Fibroblast of mammary gland (primary cell): ENCODE measurements around the gene HIVEP2.

Source experiments
- DNase-seq: peaks from one replicate; pipeline ENCODE4 v3.0.0-alpha.2; 2010; ENCODE audit warnings: low read depth
- H3K4me3 ChIP-seq: 2 replicates; pipeline ENCODE4 v1.5.1; 2011; ENCODE audit warnings: low read depth, mild to moderate bottlenecking, low read length, moderate library complexity; ENCODE audit not compliant: control insufficient read depth
- TF ChIP-seq, protein P1 (sequence below): conservative IDR thresholded peaks from 2 replicates; pipeline ENCODE4 v1.5.1; 2011; ENCODE audit warnings: low read depth, low read length, inconsistent platforms; ENCODE audit not compliant: control insufficient read depth, insufficient read depth

The HIVEP2 gene

GRCh38 chr6:142758629-142759025 is 186.3 kb downstream of the HIVEP2 start:
- H3K4me3 ChIP-seq, result no peak overlapping the region
- TF ChIP-seq, protein P1, sequence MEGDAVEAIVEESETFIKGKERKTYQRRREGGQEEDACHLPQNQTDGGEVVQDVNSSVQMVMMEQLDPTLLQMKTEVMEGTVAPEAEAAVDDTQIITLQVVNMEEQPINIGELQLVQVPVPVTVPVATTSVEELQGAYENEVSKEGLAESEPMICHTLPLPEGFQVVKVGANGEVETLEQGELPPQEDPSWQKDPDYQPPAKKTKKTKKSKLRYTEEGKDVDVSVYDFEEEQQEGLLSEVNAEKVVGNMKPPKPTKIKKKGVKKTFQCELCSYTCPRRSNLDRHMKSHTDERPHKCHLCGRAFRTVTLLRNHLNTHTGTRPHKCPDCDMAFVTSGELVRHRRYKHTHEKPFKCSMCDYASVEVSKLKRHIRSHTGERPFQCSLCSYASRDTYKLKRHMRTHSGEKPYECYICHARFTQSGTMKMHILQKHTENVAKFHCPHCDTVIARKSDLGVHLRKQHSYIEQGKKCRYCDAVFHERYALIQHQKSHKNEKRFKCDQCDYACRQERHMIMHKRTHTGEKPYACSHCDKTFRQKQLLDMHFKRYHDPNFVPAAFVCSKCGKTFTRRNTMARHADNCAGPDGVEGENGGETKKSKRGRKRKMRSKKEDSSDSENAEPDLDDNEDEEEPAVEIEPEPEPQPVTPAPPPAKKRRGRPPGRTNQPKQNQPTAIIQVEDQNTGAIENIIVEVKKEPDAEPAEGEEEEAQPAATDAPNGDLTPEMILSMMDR, result no peak
- no peak for DNase-seq

DNA sequence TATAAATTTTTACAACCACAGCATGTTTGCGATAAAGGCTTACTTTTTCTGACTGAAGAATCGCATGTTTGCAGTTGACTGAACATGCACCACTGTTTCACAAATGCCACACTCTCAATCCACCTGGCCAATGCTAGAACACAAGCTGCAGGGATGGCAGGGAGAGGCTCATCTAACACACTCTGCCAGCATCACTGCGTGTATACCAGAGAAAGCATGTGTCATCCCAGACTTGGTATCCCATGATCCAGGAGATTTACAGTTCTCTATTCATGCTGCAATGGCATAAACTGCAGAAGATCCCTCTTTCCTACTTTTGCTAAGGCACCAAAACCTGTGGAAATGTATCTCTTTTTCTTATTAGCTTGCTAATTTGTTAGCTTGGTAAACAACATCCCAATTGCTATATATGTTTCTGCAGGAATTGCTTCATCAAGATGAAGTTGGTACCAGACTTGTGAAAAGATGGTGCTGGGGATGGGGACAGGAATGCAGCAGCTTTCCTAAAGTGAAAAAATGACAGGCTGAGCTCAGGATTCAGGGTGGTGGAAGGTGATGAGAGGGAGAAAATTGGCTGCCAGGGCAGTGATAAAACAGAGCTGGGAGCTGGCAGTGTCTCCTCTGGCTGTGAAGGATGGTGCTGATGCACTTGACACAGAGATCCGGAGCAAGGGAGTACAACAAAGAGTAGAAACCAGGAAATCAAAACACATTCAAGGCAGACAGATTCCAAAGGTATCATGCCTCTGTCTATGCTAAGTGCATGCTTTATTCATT is 186.9 kb downstream of the HIVEP2 start:
- H3K4me3 ChIP-seq, result no peak overlapping the region
- TF ChIP-seq, protein P1, result no peak
- DNase-seq, result no peak

DNA sequence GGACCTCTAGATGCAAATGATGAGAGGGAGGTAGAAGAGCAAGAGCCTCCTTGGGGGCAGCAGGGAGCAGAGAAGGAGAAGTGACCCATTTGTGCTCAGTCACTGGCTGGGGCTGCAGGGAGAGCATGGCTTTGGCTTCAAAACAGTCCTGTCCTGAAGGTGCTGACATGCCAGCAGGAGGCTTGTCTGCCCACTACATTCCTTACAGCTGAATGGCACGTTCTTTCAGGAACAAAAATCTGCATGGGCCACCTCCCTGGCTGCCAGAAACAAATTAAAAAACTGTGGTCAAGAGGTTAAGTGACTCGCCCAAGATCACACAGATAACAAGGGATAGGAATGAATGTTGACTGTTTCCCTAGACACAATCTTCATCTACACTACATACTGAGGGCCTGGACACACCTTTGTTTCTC is 188.8 kb downstream of the HIVEP2 start:
- TF ChIP-seq, protein P1, result no peak
- H3K4me3 ChIP-seq, result no peak overlapping the region
- DNase-seq, result peak; percentile 41

- H3K4me3 ChIP-seq, result no peak overlapping the region
- TF ChIP-seq, protein P1, result no peak
- no peak for DNase-seq
Measured at GRCh38 chr6:142753196-142753595, 191.8 kb downstream of the HIVEP2 start.

DNA sequence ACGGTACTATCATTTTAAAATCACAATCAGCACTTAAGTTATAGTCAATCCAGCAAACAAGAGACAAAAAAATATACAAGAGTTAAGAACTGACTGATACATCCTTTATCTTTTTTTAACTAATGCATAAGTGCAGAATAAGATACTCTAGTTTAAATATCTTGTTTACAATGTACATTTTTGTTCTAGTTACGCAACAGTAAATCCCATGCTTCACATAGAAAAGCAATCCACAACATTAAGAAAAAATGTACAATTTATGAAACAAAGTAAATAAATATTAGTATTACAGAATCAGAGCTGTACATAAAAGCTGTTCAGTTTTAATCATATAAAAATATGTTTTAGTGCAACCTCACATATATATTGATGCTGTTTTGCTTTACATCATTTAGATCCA is 192.6 kb downstream of the HIVEP2 start:
- H3K4me3 ChIP-seq, result no peak overlapping the region
- TF ChIP-seq, protein P1, result no peak
- no peak for DNase-seq

- no peak overlapping the region for H3K4me3 ChIP-seq
- TF ChIP-seq, protein P1, result no peak
- DNase-seq, result no peak
Measured at GRCh38 chr6:142751452-142751851, 193.5 kb downstream of the HIVEP2 start.
